H9 (cell line): ENCODE results near the gene TST. TPM values are rescaled to one million over a fixed set of nuclear protein-coding genes. Genes with fewer than 3 reads are reported as not detected.

Source experiments
- DNase-seq: peaks from one replicate; pipeline ENCODE4 v3.0.0-alpha.2; 2017
- H2AFZ ChIP-seq: one replicate; pipeline ENCODE4 v1.6.1; 2013; ENCODE audit warnings: mild to moderate bottlenecking, low read length, control low read depth, moderate library complexity
- H2AK5ac ChIP-seq: 2 replicates; pipeline ENCODE4 v1.6.1; 2013; ENCODE audit warnings: low read length, control low read depth, mixed read lengths; ENCODE audit not compliant: insufficient read length
- H2BK120ac ChIP-seq: one replicate; pipeline ENCODE4 v1.6.1; 2013; ENCODE audit warnings: low read depth, mild to moderate bottlenecking, low read length, control low read depth, inconsistent platforms; ENCODE audit not compliant: poor library complexity, severe bottlenecking
- H2BK12ac ChIP-seq: 2 replicates; pipeline ENCODE4 v1.6.1; 2013; ENCODE audit warnings: low read length, control low read depth, mixed read lengths, low read depth; ENCODE audit not compliant: insufficient read length
- H2BK15ac ChIP-seq: 2 replicates; pipeline ENCODE4 v1.6.1; 2013; ENCODE audit warnings: low read depth, low read length, control low read depth
- H2BK20ac ChIP-seq: one replicate; pipeline ENCODE4 v1.6.1; 2013; ENCODE audit warnings: low read depth, mild to moderate bottlenecking, low read length, control low read depth, inconsistent platforms; ENCODE audit not compliant: poor library complexity, severe bottlenecking
- H2BK5ac ChIP-seq: 2 replicates; pipeline ENCODE4 v1.6.1; 2013; ENCODE audit warnings: low read length, control low read depth, mixed read lengths; ENCODE audit not compliant: insufficient read length
- H3K14ac ChIP-seq: 2 replicates; pipeline ENCODE4 v1.6.1; 2013; ENCODE audit warnings: low read length, control low read depth; ENCODE audit not compliant: insufficient read depth
- H3K18ac ChIP-seq: 2 replicates; pipeline ENCODE4 v1.6.1; 2013; ENCODE audit warnings: low read depth, mild to moderate bottlenecking, mixed read lengths, low read length, control low read depth; ENCODE audit not compliant: insufficient read length
- H3K23ac ChIP-seq: 2 replicates; pipeline ENCODE4 v1.6.1; 2013; ENCODE audit warnings: low read length, control low read depth, mixed read lengths, low read depth; ENCODE audit not compliant: insufficient read length
- H3K23me2 ChIP-seq: 2 replicates; pipeline ENCODE4 v1.6.1; 2013; ENCODE audit warnings: low read depth, mild to moderate bottlenecking, mixed read lengths, low read length, control low read depth; ENCODE audit not compliant: insufficient read length, poor library complexity, severe bottlenecking
- H3K27ac ChIP-seq: 2 replicates; pipeline ENCODE4 v1.5.1; 2013; ENCODE audit warnings: low read length, control low read depth, mixed read lengths, low read depth; ENCODE audit not compliant: insufficient read length
- H3K27me3 ChIP-seq: 2 replicates; pipeline ENCODE4 v1.6.1; 2013; ENCODE audit warnings: low read length, control low read depth, inconsistent platforms; ENCODE audit not compliant: insufficient read depth
- H3K4ac ChIP-seq: 2 replicates; pipeline ENCODE4 v1.6.1; 2013; ENCODE audit warnings: low read depth, mild to moderate bottlenecking, control low read depth, inconsistent platforms, low read length, moderate library complexity
- H3K4me1 ChIP-seq: 2 replicates; pipeline ENCODE4 v1.6.1; 2013; ENCODE audit warnings: low read length, control low read depth, inconsistent platforms; ENCODE audit not compliant: insufficient read depth
- H3K4me2 ChIP-seq: 2 replicates; pipeline ENCODE4 v1.6.1; 2013; ENCODE audit warnings: low read length, control low read depth, mixed read lengths; ENCODE audit not compliant: insufficient read length, insufficient read depth
- H3K56ac ChIP-seq: 2 replicates; pipeline ENCODE4 v1.6.1; 2013; ENCODE audit warnings: low read depth, mild to moderate bottlenecking, mixed read lengths, low read length, control low read depth; ENCODE audit not compliant: insufficient read length
- H3K79me1 ChIP-seq: 2 replicates; pipeline ENCODE4 v1.6.1; 2013; ENCODE audit warnings: low read depth, mild to moderate bottlenecking, moderate library complexity, low read length, control low read depth, inconsistent platforms; ENCODE audit not compliant: insufficient read depth, poor library complexity, severe bottlenecking
- H3K79me2 ChIP-seq: 2 replicates; pipeline ENCODE4 v1.6.1; 2013; ENCODE audit warnings: low read length, control low read depth, inconsistent platforms; ENCODE audit not compliant: insufficient read depth
- H3K9ac ChIP-seq: 2 replicates; pipeline ENCODE4 v1.6.1; 2013; ENCODE audit warnings: low read length, control low read depth, mixed read lengths; ENCODE audit not compliant: insufficient read length; ENCODE audit errors: extremely low read depth
- H3K9me3 ChIP-seq: one replicate; pipeline ENCODE4 v1.6.1; 2013; ENCODE audit warnings: low read depth, low read length, inconsistent platforms; ENCODE audit not compliant: control insufficient read depth
- H3T11ph ChIP-seq: one replicate; pipeline ENCODE4 v1.6.1; 2013; ENCODE audit warnings: mild to moderate bottlenecking, low read length, control low read depth, inconsistent platforms
- H4K20me1 ChIP-seq: one replicate; pipeline ENCODE4 v1.6.1; 2013; ENCODE audit not compliant: control insufficient read depth, insufficient read length, insufficient read depth
- H4K5ac ChIP-seq: 2 replicates; pipeline ENCODE4 v1.6.1; 2013; ENCODE audit warnings: low read depth, mild to moderate bottlenecking, mixed read lengths, low read length, control low read depth; ENCODE audit not compliant: insufficient read length
- H4K8ac ChIP-seq: replicated peaks from 2 replicates; pipeline ENCODE4 v1.6.1; 2013; ENCODE audit warnings: low read length, control low read depth, mixed read lengths, low read depth; ENCODE audit not compliant: insufficient read length
- H4K91ac ChIP-seq: 2 replicates; pipeline ENCODE4 v1.6.1; 2013; ENCODE audit warnings: low read depth, mild to moderate bottlenecking, moderate library complexity, mixed read lengths, low read length, control low read depth; ENCODE audit not compliant: insufficient read length
- H3K27ac Mint-ChIP-seq, 3 experiments: 2 replicates in 2 of 3; 3 replicates in 1 of 3; pipeline ENCODE4 v1.8.0; 2020 to 2021; ENCODE audit warnings: mixed read lengths in 3 of 3, mild to moderate bottlenecking in 1 of 3, moderate library complexity in 1 of 3
- H3K27me3 Mint-ChIP-seq: 2 replicates; pipeline ENCODE4 v1.8.0; 2021; ENCODE audit warnings: low read depth, mild to moderate bottlenecking, moderate library complexity, mixed read lengths
- H3K36me3 Mint-ChIP-seq, 3 experiments: 2 replicates in 2 of 3; 3 replicates in 1 of 3; pipeline ENCODE4 v1.8.0; 2020 to 2021; ENCODE audit warnings: low read depth in 3 of 3, mixed read lengths in 3 of 3; ENCODE audit not compliant: insufficient read depth in 1 of 3
- H3K4me1 Mint-ChIP-seq, 2 experiments: 2 replicates each; pipeline ENCODE4 v1.8.0; 2020; ENCODE audit warnings: mixed read lengths in 2 of 2
- H3K4me3 Mint-ChIP-seq, 2 experiments: 2 replicates in 1 of 2; 3 replicates in 1 of 2; pipeline ENCODE4 v1.8.0; 2020 to 2021; ENCODE audit warnings: mild to moderate bottlenecking in 2 of 2, mixed read lengths in 2 of 2, moderate library complexity in 1 of 2
- H3K9me3 Mint-ChIP-seq, 2 experiments: 2 replicates in 1 of 2; 3 replicates in 1 of 2; pipeline ENCODE4 v1.8.0; 2020; ENCODE audit warnings: mild to moderate bottlenecking in 2 of 2, mixed read lengths in 2 of 2, moderate library complexity in 1 of 2
- WGBS: extraction: QIAGEN DNeasy Blood & Tissue Kit; methylation state at CpG from one replicate; pipeline ENCODE4 v1.1.7; 2013; ENCODE audit warnings: missing lambda C conversion rate, low lambda C conversion rate, mixed read lengths; ENCODE audit not compliant: insufficient read length; ENCODE audit errors: extremely low coverage; 5-methylcytosine and 5-hydroxymethylcytosine counted together
- total RNA-seq: library from RNA; stranded (reverse); gene quantifications from 2 replicates; pipeline ENCODE4 v1.2.1, GENCODE V29; 2021
- TF ChIP-seq, protein P1 (sequence below): fragments of 200-600 bp; sonication (generic); conservative IDR thresholded peaks from 3 replicates; pipeline ENCODE4 v1.8.0; 2021; ENCODE audit warnings: antibody characterized with exemption, mild to moderate bottlenecking

Gene TST
- total RNA-seq, 1 experiment from 2014 or later, result 31.9 TPM

DNA sequence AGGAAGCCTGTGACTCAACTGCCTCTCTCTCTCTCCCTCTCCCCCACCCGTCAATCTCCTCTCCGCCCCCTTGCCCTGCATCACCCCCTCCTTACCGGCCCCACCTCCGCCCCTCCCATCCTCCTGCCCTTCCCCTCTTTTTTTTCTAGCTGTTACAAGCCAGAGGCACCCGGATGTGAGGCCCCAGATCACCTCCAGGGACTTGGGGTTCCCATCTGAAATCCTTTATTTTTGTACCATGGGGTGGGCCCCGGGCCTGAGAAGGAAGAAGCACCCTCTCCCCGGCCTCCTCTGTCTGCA, 43.1 kb upstream of the TST start:
- Histone ChIP-seq H3K23ac (no peak overlapping the region), H3K27ac (no peak overlapping the region), H4K20me1 (no peaks in the 10 kb centered on the region), H3K79me2 (no peaks in the 10 kb centered on the region), H3K9me3 (no peaks in the 10 kb centered on the region), H3K18ac (no peak overlapping the region), H3K4me1 (no peaks in the 10 kb centered on the region; the same call in 1 of the 2 replicates), H3K14ac (no peak overlapping the region), H2BK15ac (no peak overlapping the region), H3T11ph (no peak overlapping the region), H3K27me3 (peaks cover 3% of the 10 kb centered on the region), H2BK5ac (no peak overlapping the region), H3K4ac (no peak overlapping the region), H2BK120ac (no peak overlapping the region), H4K5ac (no peak overlapping the region), H3K4me2 (no peak overlapping the region), H2AFZ (no peak overlapping the region), H3K79me1 (no peaks in the 10 kb centered on the region), H2AK5ac (no peak overlapping the region), H3K23me2 (no peaks in the 10 kb centered on the region), H3K56ac (no peak overlapping the region), H2BK12ac (no peak overlapping the region), H4K8ac (no peak overlapping the region), H3K9ac (no peak overlapping the region), H2BK20ac (no peak overlapping the region), H4K91ac (no peak overlapping the region)
- no peak overlapping the region for H3K4me3 Mint-ChIP-seq
- DNase-seq, result no peak
- no peaks in the 10 kb centered on the region; a peak in 1 of 5 replicates for H3K9me3 Mint-ChIP-seq
- peaks cover 9 to 25% of the 10 kb centered on the region in 2 experiments for H3K4me1 Mint-ChIP-seq
- TF ChIP-seq, protein P1, sequence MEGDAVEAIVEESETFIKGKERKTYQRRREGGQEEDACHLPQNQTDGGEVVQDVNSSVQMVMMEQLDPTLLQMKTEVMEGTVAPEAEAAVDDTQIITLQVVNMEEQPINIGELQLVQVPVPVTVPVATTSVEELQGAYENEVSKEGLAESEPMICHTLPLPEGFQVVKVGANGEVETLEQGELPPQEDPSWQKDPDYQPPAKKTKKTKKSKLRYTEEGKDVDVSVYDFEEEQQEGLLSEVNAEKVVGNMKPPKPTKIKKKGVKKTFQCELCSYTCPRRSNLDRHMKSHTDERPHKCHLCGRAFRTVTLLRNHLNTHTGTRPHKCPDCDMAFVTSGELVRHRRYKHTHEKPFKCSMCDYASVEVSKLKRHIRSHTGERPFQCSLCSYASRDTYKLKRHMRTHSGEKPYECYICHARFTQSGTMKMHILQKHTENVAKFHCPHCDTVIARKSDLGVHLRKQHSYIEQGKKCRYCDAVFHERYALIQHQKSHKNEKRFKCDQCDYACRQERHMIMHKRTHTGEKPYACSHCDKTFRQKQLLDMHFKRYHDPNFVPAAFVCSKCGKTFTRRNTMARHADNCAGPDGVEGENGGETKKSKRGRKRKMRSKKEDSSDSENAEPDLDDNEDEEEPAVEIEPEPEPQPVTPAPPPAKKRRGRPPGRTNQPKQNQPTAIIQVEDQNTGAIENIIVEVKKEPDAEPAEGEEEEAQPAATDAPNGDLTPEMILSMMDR, result no peak
- H3K27ac Mint-ChIP-seq, result no peak overlapping the region
- peaks cover 4 to 20% (median 12%) of the 10 kb centered on the region in 3 experiments for H3K36me3 Mint-ChIP-seq
- no CpG with 5 or more reads among the region's 7 CpGs for WGBS
- H3K27me3 Mint-ChIP-seq, result peaks cover 34% of the 10 kb centered on the region
